Measurements from ENCODE around the gene SLC38A10.

SLC38A10 gene

GRCh38 chr17:81287152-81287551, 8.0 kb downstream of the SLC38A10 start:
- Histone ChIP-seq H3K27ac (ENCODE audit: low read depth, low read length, poor library complexity, severe bottlenecking) (peak overlapping the region; percentile 71), H3K36me3 (ENCODE audit: insufficient read depth, low read length) (peaks cover 37% of the 10 kb centered on the region), H3K9ac (ENCODE audit: low read length) (peak overlapping the region; percentile 26; the same call in 1 of the 2 replicates), H2AFZ (ENCODE audit: low read length) (no peak overlapping the region), H3K4me1 (ENCODE audit: insufficient read depth, low read length, severe bottlenecking) (peaks cover 44% of the 10 kb centered on the region), H3F3A (ENCODE audit: insufficient read depth, low read length) (no peaks in the 10 kb centered on the region), H3K9me3 (ENCODE audit: low read length) (no peaks in the 10 kb centered on the region), H3K79me2 (ENCODE audit: insufficient read depth, low read length) (no peaks in the 10 kb centered on the region), H3K4me2 (ENCODE audit: low read length) (peak overlapping the region; percentile 50; the same call in 1 of the 2 replicates), H3K27me3 (ENCODE audit: insufficient read depth, low read length) (no peaks in the 10 kb centered on the region), H4K20me1 (ENCODE audit: insufficient read depth, low read length) (no peaks in the 10 kb centered on the region), H3K4me3 (ENCODE audit: low read depth, low read length, poor library complexity, severe bottlenecking) (no peak overlapping the region), H3K9me2 (ENCODE audit: low read depth, low read length) (no peaks in the 10 kb centered on the region)
- no peak for TF ChIP-seq EZH2 (IDR thresholded peaks at IDR 0.05; ENCODE audit: borderline replicate concordance, low read length)
- TF ChIP-seq, protein P1, sequence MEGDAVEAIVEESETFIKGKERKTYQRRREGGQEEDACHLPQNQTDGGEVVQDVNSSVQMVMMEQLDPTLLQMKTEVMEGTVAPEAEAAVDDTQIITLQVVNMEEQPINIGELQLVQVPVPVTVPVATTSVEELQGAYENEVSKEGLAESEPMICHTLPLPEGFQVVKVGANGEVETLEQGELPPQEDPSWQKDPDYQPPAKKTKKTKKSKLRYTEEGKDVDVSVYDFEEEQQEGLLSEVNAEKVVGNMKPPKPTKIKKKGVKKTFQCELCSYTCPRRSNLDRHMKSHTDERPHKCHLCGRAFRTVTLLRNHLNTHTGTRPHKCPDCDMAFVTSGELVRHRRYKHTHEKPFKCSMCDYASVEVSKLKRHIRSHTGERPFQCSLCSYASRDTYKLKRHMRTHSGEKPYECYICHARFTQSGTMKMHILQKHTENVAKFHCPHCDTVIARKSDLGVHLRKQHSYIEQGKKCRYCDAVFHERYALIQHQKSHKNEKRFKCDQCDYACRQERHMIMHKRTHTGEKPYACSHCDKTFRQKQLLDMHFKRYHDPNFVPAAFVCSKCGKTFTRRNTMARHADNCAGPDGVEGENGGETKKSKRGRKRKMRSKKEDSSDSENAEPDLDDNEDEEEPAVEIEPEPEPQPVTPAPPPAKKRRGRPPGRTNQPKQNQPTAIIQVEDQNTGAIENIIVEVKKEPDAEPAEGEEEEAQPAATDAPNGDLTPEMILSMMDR (IDR thresholded peaks at IDR 0.05; ENCODE audit: low read length) = no peak

GRCh38 chr17:81286491-81287145, 8.5 kb downstream of the SLC38A10 start:
- H3K9me3 ChIP-seq (ENCODE audit: low read length) = no peaks in the 10 kb centered on the region
- H3K79me2 ChIP-seq (ENCODE audit: insufficient read depth, low read length) = no peaks in the 10 kb centered on the region
- peaks cover 43% of the 10 kb centered on the region for H3K4me1 ChIP-seq (ENCODE audit: insufficient read depth, low read length, severe bottlenecking)
- peaks cover 37% of the 10 kb centered on the region for H3K36me3 ChIP-seq (ENCODE audit: insufficient read depth, low read length)
- peak overlapping the region; percentile 26; the same call in 1 of the 2 replicates for H3K9ac ChIP-seq (ENCODE audit: low read length)
- no peaks in the 10 kb centered on the region for H4K20me1 ChIP-seq (ENCODE audit: insufficient read depth, low read length)
- no peaks in the 10 kb centered on the region for H3F3A ChIP-seq (ENCODE audit: insufficient read depth, low read length)
- no peak overlapping the region for H2AFZ ChIP-seq (ENCODE audit: low read length)
- peak overlapping the region; percentile 50; the same call in 1 of the 2 replicates for H3K4me2 ChIP-seq (ENCODE audit: low read length)
- no peak overlapping the region for H3K4me3 ChIP-seq (ENCODE audit: low read depth, low read length, poor library complexity, severe bottlenecking)
- peak overlapping the region; percentile 71 for H3K27ac ChIP-seq (ENCODE audit: low read depth, low read length, poor library complexity, severe bottlenecking)
- TF ChIP-seq, protein P1 (IDR thresholded peaks at IDR 0.05; ENCODE audit: low read length) = no peak
- TF ChIP-seq EZH2 (IDR thresholded peaks at IDR 0.05; ENCODE audit: borderline replicate concordance, low read length) = no peak
- no peaks in the 10 kb centered on the region for H3K27me3 ChIP-seq (ENCODE audit: insufficient read depth, low read length)
- no peaks in the 10 kb centered on the region for H3K9me2 ChIP-seq (ENCODE audit: low read depth, low read length)

- Histone ChIP-seq H3K4me2 (ENCODE audit: low read length) (peak overlapping the region; percentile 50), H3K27ac (ENCODE audit: low read depth, low read length, poor library complexity, severe bottlenecking) (peak overlapping the region; percentile 71)
Measured at GRCh38 chr17:81285894-81286293, 9.2 kb downstream of the SLC38A10 start.

More at GRCh38 chr17:81285894-81286293, 9.2 kb downstream of the SLC38A10 start:
- Histone ChIP-seq H3K9me3 (ENCODE audit: low read length) (no peaks in the 10 kb centered on the region), H3K79me2 (ENCODE audit: insufficient read depth, low read length) (no peaks in the 10 kb centered on the region), H4K20me1 (ENCODE audit: insufficient read depth, low read length) (no peaks in the 10 kb centered on the region), H3K9me2 (ENCODE audit: low read depth, low read length) (no peaks in the 10 kb centered on the region), H3K9ac (ENCODE audit: low read length) (peak overlapping the region; percentile 61; the same call in 1 of the 2 replicates), H3K4me1 (ENCODE audit: insufficient read depth, low read length, severe bottlenecking) (peaks cover 40% of the 10 kb centered on the region), H3K27me3 (ENCODE audit: insufficient read depth, low read length) (no peaks in the 10 kb centered on the region), H3K4me3 (ENCODE audit: low read depth, low read length, poor library complexity, severe bottlenecking) (peak overlapping the region; percentile 49), H2AFZ (ENCODE audit: low read length) (no peak overlapping the region), H3K36me3 (ENCODE audit: insufficient read depth, low read length) (peaks cover 37% of the 10 kb centered on the region), H3F3A (ENCODE audit: insufficient read depth, low read length) (no peaks in the 10 kb centered on the region)
- TF ChIP-seq, protein P1 (IDR thresholded peaks at IDR 0.05; ENCODE audit: low read length) = no peak
- TF ChIP-seq EZH2 (IDR thresholded peaks at IDR 0.05; ENCODE audit: borderline replicate concordance, low read length) = no peak

All from OCI-LY1 (cell line).